Bone marrow (tissue), 2 donors: ENCODE results near the gene ZHX3.
A peak's percentile ranks its signal among the peaks of the same experiment; 100 is the strongest.
"Not testable (repeated sequence)": the region's sequence is repeated elsewhere in the genome, so short reads cannot be mapped to it uniquely, and the experiment has no call there.

Source experiments
- DNase-seq, 2 donors: peaks; one replicate each; lab custom pipeline; 2025; lab: John Stamatoyannopoulos, UW

ZHX3 gene

GRCh38 chr20:41256516-41256915 is 61.0 kb downstream of the ZHX3 start:
- DNase-seq, result no peak

- no peak for DNase-seq
These were observed 61.9 kb downstream of the ZHX3 start for GRCh38 chr20:41255655-41256054.

- no peak for DNase-seq
These were observed 67.9 kb downstream of the ZHX3 start for GRCh38 chr20:41249411-41250281.

GRCh38 chr20:41248368-41249024 is 69.0 kb downstream of the ZHX3 start:
- DNase-seq, result no peak

GRCh38 chr20:41247523-41248367 is 69.8 kb downstream of the ZHX3 start:
- DNase-seq, result no peak

GRCh38 chr20:41245086-41245707 is 72.3 kb downstream of the ZHX3 start:
- peak in 1 of 2 donors; percentile 15 for DNase-seq

- peak in 1 of 2 donors; percentile 15 for DNase-seq
These were observed 74.7 kb downstream of the ZHX3 start for GRCh38 chr20:41242807-41243206.

- no peak for DNase-seq
These were observed 75.2 kb downstream of the ZHX3 start for GRCh38 chr20:41242352-41242751.

- DNase-seq, result not testable (repeated sequence)
These were observed 80.3 kb downstream of the ZHX3 start for GRCh38 chr20:41237233-41237632.

- not testable (repeated sequence) for DNase-seq
These were observed 80.7 kb downstream of the ZHX3 start for GRCh38 chr20:41236818-41237217.

GRCh38 chr20:41234546-41234945 is 83.0 kb downstream of the ZHX3 start:
- DNase-seq, result no peak

GRCh38 chr20:41234041-41234440 is 83.5 kb downstream of the ZHX3 start:
- DNase-seq, result no peak

- DNase-seq, result peak in 1 of 2 donors; percentile 73
These were observed 84.3 kb downstream of the ZHX3 start for GRCh38 chr20:41232973-41233926.

- no peak for DNase-seq
These were observed 86.4 kb downstream of the ZHX3 start for GRCh38 chr20:41231136-41231535.

GRCh38 chr20:41230136-41230535 is 87.4 kb downstream of the ZHX3 start:
- no peak for DNase-seq

- no peak for DNase-seq
These were observed 88.3 kb downstream of the ZHX3 start for GRCh38 chr20:41229259-41229658.

GRCh38 chr20:41228858-41229257 is 88.7 kb downstream of the ZHX3 start:
- peak in 1 of 2 donors; percentile 18 for DNase-seq

- DNase-seq, result no peak
These were observed 91.1 kb downstream of the ZHX3 start for GRCh38 chr20:41226426-41226825.

GRCh38 chr20:41225091-41225490 is 92.4 kb downstream of the ZHX3 start:
- peak in 1 of 2 donors; percentile 80 for DNase-seq

- peak in 1 of 2 donors; percentile 52 for DNase-seq
These were observed 93.2 kb downstream of the ZHX3 start for GRCh38 chr20:41224281-41224680.

GRCh38 chr20:41223112-41223511 is 94.4 kb downstream of the ZHX3 start:
- DNase-seq, result no peak
